Measurements from ENCODE around the gene MPO. TPM values are rescaled to one million over a fixed set of nuclear protein-coding genes. Genes with fewer than 3 reads are reported as not detected.

MPO gene
- total RNA-seq, 1 experiment from 2014 or later: not detected

DNA sequence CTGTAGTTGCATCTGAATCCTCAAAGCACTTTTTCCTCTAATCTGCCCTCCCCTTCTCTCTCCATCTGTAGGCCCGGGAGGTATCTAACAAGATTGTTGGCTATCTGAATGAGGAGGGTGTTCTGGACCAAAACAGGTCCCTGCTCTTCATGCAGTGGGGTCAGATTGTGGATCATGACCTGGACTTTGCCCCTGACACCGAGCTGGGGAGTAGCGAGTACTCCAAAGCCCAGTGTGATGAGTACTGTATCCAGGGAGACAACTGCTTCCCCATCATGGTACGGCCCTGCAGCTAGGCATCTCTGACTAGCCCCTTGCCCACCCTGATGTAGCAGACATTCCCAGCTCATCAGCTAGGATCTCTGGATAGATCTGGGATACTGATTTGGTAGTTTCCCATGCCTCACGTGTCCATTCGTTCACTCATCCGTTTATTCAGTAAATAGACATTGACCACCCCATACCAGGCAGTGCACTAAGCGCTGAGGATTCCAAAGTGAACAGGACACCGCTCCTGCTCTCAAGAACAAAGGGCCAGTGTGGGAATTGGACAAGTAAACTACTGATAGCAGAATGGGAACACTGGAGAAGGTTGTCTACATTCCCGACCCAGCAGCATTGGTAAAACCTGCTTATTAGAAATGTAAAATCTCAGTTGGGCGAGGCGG is 30.3 kb downstream of the MPO start:
- no peak overlapping the region for H2AFZ ChIP-seq
- intact Hi-C loops (cut with micrococcal nuclease; ENCODE audit: unreplicated experiment): loop anchor here (1.0 kb wide), 1 partner anchor 197 kb away; no protein-coding TSS in a partner anchor
- BruUV-seq (replicated peaks): no TSS peak

DNA sequence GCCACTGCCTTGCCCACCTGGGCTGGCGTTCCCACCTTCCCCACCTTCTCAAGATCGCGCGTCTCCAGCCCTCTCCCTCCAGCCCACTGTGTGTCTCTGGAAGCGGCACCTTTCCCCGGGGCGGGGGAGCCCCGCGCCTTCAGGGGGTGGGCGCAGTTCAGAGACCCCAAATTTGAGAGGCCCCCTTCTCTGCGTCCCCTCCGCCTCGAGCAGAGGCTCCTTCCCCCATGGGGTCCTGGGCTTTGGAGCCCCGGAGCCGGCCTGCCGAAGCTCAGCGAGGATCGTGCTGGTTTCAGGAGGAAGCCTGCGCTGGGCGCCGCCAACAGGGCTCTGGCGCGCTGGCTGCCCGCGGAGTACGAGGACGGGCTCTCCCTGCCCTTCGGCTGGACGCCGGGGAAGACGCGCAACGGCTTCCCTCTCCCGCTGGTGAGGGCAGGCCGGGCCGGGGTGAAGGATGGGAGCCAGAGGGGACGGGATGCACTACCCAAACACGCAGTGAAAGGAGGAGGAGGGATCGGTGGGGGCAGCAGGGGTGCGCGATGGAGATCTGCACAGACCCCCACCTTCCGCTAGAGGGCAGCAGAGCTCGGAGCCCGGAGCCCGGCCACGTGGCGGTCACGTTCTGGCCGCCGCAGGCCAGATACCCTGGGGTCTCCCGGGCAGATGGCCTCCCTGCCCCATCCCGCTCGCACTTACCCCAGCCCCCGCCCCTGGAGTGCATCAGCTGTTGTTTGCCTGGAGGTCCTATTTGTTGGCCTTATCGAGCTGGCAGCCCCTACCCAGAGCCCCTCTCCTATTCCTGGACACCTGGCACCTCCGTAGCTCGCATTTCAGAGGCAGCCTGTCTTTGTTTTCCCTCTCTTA is 31.2 kb downstream of the MPO start:
- POLR2A ChIA-PET (ENCODE audit: unreplicated experiment): no interaction called here
- no peaks in the 10 kb centered on the region for H3K79me2 ChIP-seq (ENCODE audit: low read depth)
- H3K4me2 ChIP-seq: peak overlapping the region; percentile 31
- no peaks in the 10 kb centered on the region for H4K20me1 ChIP-seq (ENCODE audit: insufficient read depth)
- H2AFZ ChIP-seq: no peak overlapping the region
- CTCF ChIA-PET: interaction anchor here (0.6 to 0.7 kb wide), 4 partner anchors 30 to 734 kb away, joined by 3 to 4 read pairs (median 3); no protein-coding TSS in a partner anchor
- H3K36me3 ChIP-seq (ENCODE audit: low read depth): no peaks in the 10 kb centered on the region
- peaks cover 91% of the 10 kb centered on the region for H3K27me3 ChIP-seq (ENCODE audit: insufficient read depth, low read depth)
- peak in 1 of 2 experiments; percentile 57 for DNase-seq
- TF ChIP-seq EZH2 (IDR thresholded peaks at IDR 0.05; ENCODE audit: low read depth): no peak
- TF ChIP-seq, protein P1, sequence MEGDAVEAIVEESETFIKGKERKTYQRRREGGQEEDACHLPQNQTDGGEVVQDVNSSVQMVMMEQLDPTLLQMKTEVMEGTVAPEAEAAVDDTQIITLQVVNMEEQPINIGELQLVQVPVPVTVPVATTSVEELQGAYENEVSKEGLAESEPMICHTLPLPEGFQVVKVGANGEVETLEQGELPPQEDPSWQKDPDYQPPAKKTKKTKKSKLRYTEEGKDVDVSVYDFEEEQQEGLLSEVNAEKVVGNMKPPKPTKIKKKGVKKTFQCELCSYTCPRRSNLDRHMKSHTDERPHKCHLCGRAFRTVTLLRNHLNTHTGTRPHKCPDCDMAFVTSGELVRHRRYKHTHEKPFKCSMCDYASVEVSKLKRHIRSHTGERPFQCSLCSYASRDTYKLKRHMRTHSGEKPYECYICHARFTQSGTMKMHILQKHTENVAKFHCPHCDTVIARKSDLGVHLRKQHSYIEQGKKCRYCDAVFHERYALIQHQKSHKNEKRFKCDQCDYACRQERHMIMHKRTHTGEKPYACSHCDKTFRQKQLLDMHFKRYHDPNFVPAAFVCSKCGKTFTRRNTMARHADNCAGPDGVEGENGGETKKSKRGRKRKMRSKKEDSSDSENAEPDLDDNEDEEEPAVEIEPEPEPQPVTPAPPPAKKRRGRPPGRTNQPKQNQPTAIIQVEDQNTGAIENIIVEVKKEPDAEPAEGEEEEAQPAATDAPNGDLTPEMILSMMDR (conservative IDR thresholded peaks at IDR 0.05): peak; percentile 85
- H3K4me1 ChIP-seq (replicated peaks; ENCODE audit: insufficient read depth): no peaks in the 10 kb centered on the region
- intact Hi-C loops (cut with micrococcal nuclease; ENCODE audit: unreplicated experiment): no loop called here
- H3K9me3 ChIP-seq (ENCODE audit: insufficient read depth, low read depth): no peaks in the 10 kb centered on the region
- H3F3A ChIP-seq (ENCODE audit: insufficient read depth, low read depth): no peaks in the 10 kb centered on the region
- no peak overlapping the region for H3K4me3 ChIP-seq
- no peak overlapping the region for H3K27ac ChIP-seq
- BruUV-seq (replicated peaks): no TSS peak
- no peaks in the 10 kb centered on the region for H3K9me2 ChIP-seq (ENCODE audit: insufficient read depth)

More for the DNA sequence above, 30.3 kb downstream of the MPO start:
- Histone ChIP-seq H3K4me1 (replicated peaks; ENCODE audit: insufficient read depth) (no peaks in the 10 kb centered on the region), H3K36me3 (ENCODE audit: low read depth) (no peaks in the 10 kb centered on the region), H3K9me2 (ENCODE audit: insufficient read depth) (no peaks in the 10 kb centered on the region), H3K27ac (no peak overlapping the region), H3K9me3 (ENCODE audit: insufficient read depth, low read depth) (no peaks in the 10 kb centered on the region), H3K4me3 (no peak overlapping the region), H3K27me3 (ENCODE audit: insufficient read depth, low read depth) (peaks cover 88% of the 10 kb centered on the region), H3F3A (ENCODE audit: insufficient read depth, low read depth) (no peaks in the 10 kb centered on the region), H4K20me1 (ENCODE audit: insufficient read depth) (no peaks in the 10 kb centered on the region), H3K4me2 (no peak overlapping the region), H3K79me2 (ENCODE audit: low read depth) (no peaks in the 10 kb centered on the region)
- DNase-seq: no peak
- CTCF ChIA-PET: interaction anchor here (0.6 to 0.7 kb wide), 4 partner anchors 31 to 734 kb away, joined by 3 to 4 read pairs (median 3); no protein-coding TSS in a partner anchor
- POLR2A ChIA-PET (ENCODE audit: unreplicated experiment): no interaction called here
- no peak for TF ChIP-seq EZH2 (IDR thresholded peaks at IDR 0.05; ENCODE audit: low read depth)
- TF ChIP-seq, protein P1 (conservative IDR thresholded peaks at IDR 0.05): no peak

GRCh38 chr17:58248955-58249269 is 31.8 kb downstream of the MPO start:
- Histone ChIP-seq H3K27me3 (ENCODE audit: insufficient read depth, low read depth) (peaks cover 93% of the 10 kb centered on the region), H3K4me3 (no peak overlapping the region), H3K79me2 (ENCODE audit: low read depth) (no peaks in the 10 kb centered on the region), H3K4me1 (replicated peaks; ENCODE audit: insufficient read depth) (no peaks in the 10 kb centered on the region), H3F3A (ENCODE audit: insufficient read depth, low read depth) (no peaks in the 10 kb centered on the region), H4K20me1 (ENCODE audit: insufficient read depth) (no peaks in the 10 kb centered on the region), H3K36me3 (ENCODE audit: low read depth) (no peaks in the 10 kb centered on the region), H3K9me2 (ENCODE audit: insufficient read depth) (no peaks in the 10 kb centered on the region), H3K9me3 (ENCODE audit: insufficient read depth, low read depth) (no peaks in the 10 kb centered on the region), H2AFZ (no peak overlapping the region), H3K4me2 (no peak overlapping the region), H3K27ac (no peak overlapping the region)
- no peak for DNase-seq
- ChIA-PET CTCF (no interaction called here), POLR2A (ENCODE audit: unreplicated experiment) (no interaction called here)
- no TSS peak for BruUV-seq (replicated peaks)
- intact Hi-C loops (cut with micrococcal nuclease; ENCODE audit: unreplicated experiment): no loop called here
- TF ChIP-seq, protein P1 (conservative IDR thresholded peaks at IDR 0.05): no peak
- no peak for TF ChIP-seq EZH2 (IDR thresholded peaks at IDR 0.05; ENCODE audit: low read depth)

Data from PC-9 (cell line).